Measurements from ENCODE around the gene DDR1.
"Not testable (repeated sequence)": the region's sequence is repeated elsewhere in the genome, so short reads cannot be mapped to it uniquely, and the experiment has no call there.

DDR1 gene

GRCh38 chr6:30894935-30895334 lies 10.6 kb downstream of the DDR1 start:
- no peak for DNase-seq

DNA sequence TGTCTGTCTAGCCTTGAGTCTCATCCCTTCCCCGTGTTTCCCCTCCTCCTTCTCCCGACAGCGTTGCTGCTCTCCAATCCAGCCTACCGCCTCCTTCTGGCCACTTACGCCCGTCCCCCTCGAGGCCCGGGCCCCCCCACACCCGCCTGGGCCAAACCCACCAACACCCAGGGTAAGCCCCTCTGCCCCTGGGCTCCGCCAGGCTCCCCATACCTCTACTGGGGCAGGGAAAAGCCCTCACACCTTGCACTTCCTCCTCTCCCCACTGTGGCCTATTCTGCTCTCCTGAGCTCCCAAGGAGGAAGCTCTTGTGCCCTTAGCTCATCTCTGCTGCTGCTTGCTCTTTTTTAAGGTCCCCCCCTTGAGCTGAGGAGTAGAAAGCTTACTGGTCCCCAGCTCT lies 11.0 kb downstream of the DDR1 start:
- DNase-seq = no peak

GRCh38 chr6:30896541-30896940 lies 12.2 kb downstream of the DDR1 start:
- DNase-seq = no peak

DNA sequence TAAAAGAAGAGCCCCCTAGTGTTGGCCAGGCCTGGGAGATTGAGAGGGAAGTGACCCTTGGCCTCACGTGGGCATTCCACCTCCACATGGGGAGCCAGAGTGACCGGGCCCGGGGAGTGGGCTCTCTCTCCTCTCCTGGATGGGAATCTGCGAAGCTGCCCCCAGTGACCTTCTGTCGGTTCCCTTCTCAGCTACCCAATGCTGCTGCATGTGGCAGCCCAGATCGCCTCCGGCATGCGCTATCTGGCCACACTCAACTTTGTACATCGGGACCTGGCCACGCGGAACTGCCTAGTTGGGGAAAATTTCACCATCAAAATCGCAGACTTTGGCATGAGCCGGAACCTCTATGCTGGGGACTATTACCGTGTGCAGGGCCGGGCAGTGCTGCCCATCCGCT lies 13.6 kb downstream of the DDR1 start:
- no peak for DNase-seq

DNA sequence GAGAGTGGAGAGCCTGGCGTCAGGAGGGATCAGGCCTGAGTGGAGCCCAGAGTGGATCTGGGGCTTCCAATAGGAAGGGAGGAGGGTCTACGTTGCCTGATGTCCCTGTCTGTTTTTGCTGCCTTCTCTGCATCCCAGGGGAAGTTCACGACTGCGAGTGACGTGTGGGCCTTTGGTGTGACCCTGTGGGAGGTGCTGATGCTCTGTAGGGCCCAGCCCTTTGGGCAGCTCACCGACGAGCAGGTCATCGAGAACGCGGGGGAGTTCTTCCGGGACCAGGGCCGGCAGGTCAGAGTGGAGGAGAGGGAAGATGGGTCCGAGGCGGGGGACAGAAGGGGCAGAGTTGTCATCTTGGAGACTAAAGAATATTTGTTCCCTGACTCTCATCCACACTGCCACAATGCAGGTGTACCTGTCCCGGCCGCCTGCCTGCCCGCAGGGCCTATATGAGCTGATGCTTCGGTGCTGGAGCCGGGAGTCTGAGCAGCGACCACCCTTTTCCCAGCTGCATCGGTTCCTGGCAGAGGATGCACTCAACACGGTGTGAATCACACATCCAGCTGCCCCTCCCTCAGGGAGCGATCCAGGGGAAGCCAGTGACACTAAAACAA lies 14.5 kb downstream of the DDR1 start:
- no peak for DNase-seq

GRCh38 chr6:30900863-30901417 lies 16.6 kb downstream of the DDR1 start:
- DNase-seq = no peak

GRCh38 chr6:30901436-30901835 lies 17.1 kb downstream of the DDR1 start:
- no peak for DNase-seq

GRCh38 chr6:30902196-30902595 lies 17.9 kb downstream of the DDR1 start:
- DNase-seq = not testable (repeated sequence)

- no peak for DNase-seq
Observed at GRCh38 chr6:30902709-30903108, 18.4 kb downstream of the DDR1 start.

DNA sequence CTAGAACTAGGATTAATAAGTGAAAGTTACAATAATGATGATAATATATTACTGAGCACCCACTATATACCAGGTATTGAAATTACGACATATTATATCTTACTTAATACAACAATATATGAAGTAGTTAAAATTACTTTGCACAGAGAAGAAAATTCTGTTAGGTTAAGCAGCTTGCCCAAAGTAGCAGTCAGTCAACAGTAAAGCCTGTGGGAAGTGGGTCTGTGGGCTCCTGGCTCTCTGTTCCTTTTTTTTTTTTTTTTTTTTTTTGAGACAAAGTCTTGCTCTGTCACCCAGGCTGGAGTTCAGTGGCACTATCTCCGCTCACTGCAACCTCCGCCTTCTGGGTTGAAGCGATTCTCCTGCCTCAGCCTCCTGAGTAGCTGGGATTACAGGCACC lies 18.9 kb downstream of the DDR1 start:
- no peak for DNase-seq

DNA sequence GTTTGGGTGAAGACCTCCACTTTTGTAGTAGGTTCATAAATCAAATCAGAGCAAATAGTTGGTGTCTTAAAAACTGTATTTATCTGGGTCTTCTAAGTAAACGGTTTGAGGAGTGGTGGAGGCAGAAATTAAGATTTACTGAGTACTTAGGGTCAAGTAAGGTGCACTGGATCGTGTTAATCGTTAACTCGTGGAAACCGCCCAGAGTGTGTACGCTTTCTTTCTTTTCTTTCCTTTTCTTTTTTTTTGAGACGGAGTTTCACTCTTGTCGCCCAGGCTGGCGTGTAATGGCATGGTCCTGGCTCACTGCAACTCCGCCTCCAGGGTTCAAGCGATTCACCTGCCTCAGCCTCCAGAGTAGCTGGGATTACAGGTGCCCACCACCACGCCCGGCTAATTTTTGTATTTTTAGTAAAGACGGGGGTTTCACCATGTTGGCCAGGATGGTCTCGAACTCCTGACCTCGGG lies 23.0 kb downstream of the DDR1 start:
- DNase-seq = not testable (repeated sequence)

DNA sequence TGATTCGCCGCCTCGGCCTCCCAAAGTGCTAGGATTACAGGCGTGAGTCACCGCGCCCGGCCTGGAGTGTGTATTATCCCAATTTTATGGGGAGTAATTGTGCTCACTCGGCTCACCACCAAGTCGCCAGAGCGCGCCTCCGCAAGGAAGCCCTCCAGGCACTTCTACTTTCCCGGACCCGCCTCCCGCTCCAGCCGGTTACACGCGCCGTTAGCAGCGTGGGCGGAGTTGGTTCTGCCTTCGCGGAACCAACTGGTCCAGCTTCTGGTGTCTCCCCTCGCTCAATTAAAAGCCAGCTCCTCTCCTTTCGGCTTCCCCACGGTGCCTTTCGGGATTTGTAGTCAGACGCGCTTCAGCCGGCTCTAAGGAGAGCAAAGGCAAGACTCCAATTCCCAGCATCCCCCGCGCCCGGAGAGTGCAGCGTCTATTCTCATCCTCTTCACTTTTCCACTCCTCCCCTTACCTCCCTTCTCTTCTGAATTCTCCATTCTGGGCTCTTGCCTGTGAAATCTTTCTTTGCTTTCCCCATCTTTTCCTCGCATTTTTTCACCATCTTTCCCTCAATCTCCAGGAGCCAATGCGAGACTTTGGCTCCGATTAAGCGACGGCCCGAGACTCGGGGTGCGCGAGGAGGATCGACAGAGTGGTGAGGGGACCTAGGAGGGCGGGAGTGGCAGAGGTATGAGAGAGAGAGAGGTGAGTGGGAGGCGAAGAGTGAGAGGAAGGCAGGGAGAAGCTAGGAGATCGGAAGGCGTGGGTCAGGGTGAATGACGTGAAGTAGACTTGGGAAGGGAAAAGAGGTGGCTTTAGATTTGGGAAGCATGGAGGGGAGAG lies 23.7 kb downstream of the DDR1 start, which contains the start of gene GTF2H4:
Gene GTF2H4 (plus strand): TSS at position 450 of the 834 bp plus-strand sequence.
- DNase-seq = peak; percentile 97

DNA sequence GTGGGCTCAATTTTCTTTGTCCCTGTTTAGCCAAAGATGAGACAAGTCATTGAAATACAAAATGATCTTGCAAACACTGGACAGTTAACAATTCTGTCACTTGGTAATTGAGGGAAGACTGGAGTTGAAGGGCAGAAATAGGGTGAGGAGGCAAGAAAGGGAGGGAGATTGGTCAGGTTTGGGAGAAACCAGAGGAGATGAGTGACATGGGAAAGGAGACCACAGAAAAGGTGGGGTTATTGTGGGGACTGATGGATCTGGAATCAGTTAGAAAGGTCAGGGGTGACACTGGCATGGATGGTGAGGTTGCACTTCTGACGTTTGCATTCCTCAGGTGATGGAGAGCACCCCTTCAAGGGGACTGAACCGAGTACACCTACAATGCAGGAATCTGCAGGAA lies 24.4 kb downstream of the DDR1 start:
- DNase-seq = no peak

GRCh38 chr6:30910473-30910872 lies 26.2 kb downstream of the DDR1 start:
- not testable (repeated sequence) for DNase-seq

DNA sequence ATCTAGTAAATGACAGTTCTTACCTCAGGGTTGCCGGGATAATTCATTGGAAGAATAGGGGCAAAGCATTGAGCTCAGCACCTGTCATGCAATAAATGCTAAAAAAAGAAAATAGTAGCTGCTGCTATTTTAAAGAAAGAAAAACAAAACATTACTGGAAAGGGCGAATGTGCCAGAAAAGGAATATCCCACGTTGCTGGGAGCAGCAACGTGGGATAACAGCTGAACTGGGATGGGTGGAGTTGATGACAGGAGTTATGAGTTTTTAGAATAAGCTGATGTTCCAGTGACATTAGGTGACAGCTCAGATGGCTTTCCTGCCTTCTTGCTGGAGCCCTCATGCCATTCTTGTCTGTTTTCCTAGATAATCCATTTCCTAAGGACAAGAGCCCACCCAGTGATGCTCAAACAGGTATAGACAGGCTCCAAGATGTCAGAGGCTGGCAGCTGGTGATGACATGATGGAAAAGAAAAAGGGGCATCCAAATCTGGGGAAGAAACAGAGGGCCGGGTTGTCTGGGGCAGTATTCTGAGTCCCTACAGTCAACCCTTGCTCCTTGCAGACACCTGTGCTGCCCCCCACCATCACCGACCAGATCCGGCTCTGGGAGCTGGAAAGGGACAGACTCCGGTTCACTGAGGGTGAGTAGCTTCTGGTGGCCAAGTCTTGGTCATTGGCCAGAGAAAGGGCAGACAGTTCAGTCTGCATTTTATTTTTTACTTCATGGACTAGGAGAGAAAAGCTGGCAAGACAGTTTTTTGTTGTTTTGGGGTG lies 28.6 kb downstream of the DDR1 start:
- DNase-seq = no peak

GRCh38 chr6:30913721-30914075 lies 29.4 kb downstream of the DDR1 start:
- DNase-seq = no peak

DNA sequence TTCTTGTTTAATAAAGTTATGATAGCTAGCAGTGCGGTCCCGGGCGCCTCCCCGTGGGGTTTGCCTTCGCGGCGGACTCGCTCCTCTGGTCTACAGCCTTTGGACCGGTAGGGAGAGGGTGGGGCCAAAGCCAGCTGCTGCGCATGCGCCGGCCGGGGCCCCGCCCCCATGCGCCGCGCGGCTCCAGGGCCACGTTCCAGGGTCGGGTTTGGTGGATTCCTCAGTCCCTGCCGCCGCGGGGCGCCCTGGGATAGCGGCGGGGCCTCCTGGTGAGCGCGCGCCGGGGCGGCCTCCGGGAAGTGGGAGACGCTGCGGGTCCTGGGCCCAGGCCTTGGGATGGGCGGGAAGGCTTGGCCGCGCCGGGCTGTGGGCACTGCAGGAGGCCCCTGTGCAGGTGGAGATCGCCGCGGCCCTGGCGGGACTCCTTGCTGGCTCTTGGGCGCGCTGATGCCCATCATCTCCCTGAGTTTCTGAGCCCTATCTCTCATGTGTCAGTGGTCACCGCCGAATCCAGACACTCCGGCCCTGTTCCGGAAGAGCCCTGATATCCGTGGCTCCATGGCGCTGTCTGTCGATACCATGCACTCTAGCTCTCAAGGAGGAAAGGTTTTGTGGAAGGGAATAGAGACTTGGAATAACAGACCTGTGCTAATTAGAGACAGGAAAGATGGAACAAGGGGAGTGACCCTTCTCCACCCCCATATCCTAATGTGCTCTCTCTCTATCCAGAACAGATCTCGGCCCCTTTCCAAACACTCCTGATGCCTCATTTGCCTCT lies 29.9 kb downstream of the DDR1 start, which contains the start of gene VARS2:
Gene VARS2 (plus strand): TSS at position 163 of the 778 bp plus-strand sequence. CDS start 599 bp downstream, at position 762.
- DNase-seq = peak; percentile 66

DNA sequence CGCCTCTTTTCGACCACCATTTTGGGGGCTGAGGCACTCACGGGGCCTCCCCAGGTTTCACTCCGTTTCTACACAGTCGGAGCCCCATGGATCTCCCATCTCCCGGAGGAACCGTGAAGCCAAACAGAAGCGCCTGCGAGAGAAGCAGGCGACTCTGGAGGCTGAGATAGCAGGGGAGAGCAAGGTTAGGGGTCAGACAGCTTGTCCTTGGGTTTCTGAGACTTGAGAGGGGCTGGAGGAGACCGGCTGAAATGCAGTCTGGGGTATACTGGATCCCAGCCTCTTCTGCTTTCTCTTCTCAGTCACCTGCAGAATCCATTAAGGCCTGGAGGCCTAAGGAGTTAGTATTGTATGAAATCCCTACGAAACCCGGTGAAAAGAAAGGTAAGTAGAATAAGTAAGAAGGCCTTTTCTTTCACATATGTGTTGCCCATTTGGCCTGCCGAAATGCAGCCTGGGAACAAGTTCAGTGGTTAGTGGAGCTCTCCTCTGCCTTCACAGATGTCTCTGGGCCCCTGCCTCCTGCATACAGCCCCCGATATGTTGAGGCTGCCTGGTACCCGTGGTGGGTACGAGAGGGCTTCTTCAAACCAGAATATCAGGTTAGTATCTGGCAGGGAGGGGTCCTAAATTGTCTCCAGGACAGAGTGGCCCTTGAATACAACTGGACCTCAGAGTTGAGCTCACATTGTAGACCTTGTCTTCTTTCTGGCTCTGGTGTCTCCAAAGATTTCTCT lies 30.7 kb downstream of the DDR1 start:
- no peak for DNase-seq

DNA sequence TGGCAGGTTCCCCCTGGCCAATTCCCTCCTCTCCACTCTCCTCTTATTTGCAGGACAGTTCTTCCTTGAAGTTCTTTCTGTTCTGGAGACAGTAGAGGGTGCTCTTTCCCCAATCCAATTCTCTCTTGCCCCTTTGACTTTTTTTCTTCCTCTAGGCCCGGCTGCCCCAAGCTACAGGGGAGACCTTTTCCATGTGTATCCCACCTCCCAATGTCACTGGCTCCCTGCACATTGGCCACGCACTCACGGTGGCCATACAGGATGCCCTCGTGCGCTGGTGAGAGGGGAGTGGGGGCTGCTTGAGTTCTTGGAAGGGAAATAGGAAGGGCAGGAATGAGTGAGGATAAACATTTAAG lies 31.2 kb downstream of the DDR1 start:
- peak; percentile 32 for DNase-seq

DNA sequence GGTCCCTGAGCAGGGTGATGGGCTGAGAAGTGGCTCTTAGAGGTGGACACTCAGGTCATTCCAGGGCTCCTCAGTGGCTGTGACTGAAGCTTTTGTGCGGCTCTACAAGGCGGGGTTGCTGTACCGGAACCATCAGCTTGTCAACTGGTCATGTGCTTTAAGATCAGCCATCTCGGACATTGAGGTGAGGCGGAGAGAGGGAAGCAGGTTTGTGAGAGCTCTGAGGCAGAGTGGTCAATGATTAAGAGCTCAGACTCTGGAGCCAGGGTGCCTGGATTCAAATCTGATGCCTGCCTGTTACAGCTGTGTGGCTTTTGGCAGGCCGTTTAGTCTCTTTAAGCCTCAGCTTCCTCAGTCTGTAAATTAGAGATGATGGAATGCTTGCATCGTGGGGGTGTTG lies 32.7 kb downstream of the DDR1 start:
- DNase-seq = no peak

DNA sequence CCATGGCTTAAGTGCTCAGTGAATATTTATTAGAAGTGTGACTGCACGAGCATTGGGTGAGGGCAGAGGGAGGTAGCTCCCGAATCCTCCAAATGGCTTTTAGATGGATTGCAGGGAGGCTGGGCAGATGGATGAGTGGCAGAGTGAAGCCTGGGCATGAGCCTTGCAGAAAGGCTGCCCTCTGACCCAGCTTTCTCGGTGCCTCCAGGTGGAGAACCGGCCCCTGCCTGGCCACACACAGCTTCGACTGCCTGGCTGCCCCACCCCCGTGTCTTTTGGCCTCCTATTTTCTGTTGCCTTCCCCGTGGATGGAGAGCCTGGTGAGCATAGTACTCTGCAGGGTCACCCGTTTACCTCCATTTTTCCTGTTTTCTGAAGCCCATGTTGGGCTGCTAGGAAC lies 33.2 kb downstream of the DDR1 start:
- no peak for DNase-seq

GRCh38 chr6:30918670-30919069 lies 34.4 kb downstream of the DDR1 start:
- DNase-seq = no peak

All from NCI-H446 treated with DMSO at 0.1 percent for 48 hours (cell line).